Measurements from ENCODE around the gene DARS2. TPM values are rescaled to one million over a fixed set of nuclear protein-coding genes. Genes with fewer than 3 reads are reported as not detected.

The DARS2 gene
- total RNA-seq, 1 donor = 15.6 TPM

DNA sequence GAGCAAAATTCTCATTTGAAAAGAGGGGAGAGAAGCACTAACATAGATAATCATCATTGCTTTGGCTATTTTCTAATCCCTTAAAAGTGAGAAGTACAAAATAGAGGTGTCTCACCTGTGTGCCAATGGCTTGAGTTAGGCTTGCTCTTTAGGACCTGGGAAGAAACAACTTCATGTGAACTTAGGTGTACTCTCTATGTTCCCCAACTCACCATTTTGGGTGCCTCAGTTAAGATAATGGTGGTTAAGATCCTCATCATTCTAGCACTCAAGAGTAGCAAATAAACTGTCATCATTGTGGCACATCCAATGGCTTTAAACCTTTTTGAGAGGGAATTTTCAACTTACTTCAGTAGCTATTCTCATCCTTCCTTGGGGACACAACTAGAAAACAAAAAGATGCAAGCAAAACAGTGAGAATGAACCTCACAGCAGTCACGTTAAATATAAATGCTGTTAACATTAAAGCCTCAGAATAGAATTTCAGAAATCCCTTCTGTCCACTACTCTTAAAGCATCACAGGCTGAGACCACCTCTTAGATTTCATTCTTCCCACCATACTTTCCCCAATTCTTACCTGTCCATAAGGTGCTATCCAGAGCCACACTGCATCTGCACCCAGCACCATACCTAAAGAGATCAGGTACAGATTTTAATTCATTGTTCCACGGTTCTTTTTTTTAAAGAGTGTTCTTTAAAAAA is 42.1 kb downstream of the DARS2 start:
- DNase-seq (ENCODE audit: insufficient read length, low spot score, missing footprints) = no peak
- Histone ChIP-seq H3K36me3 (ENCODE audit: insufficient read depth, low read length) (peaks cover 63% of the 10 kb centered on the region), H3K27ac (ENCODE audit: low read depth, low read length) (peak overlapping the region; percentile 85)

DNA sequence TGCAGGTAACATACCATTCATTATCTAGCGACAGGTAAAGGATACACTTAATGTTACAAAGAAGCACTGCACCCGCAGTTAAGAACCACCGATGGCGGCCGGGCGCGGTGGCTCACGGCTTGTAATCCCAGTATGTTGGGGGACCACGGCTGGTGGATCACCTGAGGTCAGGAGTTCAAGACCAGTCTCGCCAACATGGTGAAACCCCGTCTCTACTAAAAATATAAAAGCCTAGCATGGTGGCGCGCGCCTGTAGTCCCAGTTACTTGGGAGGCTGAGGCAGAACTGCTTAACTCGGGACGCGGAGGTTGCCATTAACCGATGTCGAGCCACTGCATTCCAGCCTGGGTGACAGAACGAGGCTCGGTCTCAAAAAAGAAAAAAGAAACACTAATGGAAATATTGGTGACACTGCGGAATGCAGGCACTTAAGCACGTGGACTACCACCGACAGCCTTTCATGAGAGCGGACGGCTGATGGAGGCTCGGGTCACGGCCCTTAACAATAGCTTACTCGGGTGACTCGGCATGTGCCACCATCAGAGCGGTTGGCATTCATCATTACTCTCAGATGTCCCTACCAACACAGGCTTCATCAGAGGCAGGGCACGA is 42.8 kb downstream of the DARS2 start:
- Histone ChIP-seq H3K79me2 (ENCODE audit: insufficient read depth, low read length) (peaks cover 35% of the 10 kb centered on the region), H3K4me3 (ENCODE audit: insufficient read depth, low read length) (peak overlapping the region; percentile 96), H3K4me2 (ENCODE audit: insufficient read depth, low read length) (peak overlapping the region; percentile 93), H3K9me3 (ENCODE audit: low read depth, low read length) (no peaks in the 10 kb centered on the region), H4K20me1 (ENCODE audit: insufficient read depth, low read length) (peaks cover 51% of the 10 kb centered on the region), H3K4me1 (ENCODE audit: insufficient read depth, low read length) (peaks cover 20% of the 10 kb centered on the region), H3K27ac (ENCODE audit: low read depth, low read length) (peak overlapping the region; percentile 85), H2AFZ (ENCODE audit: low read length) (no peak overlapping the region), H3K27me3 (ENCODE audit: insufficient read depth, low read length) (no peaks in the 10 kb centered on the region), H3K36me3 (ENCODE audit: insufficient read depth, low read length) (peaks cover 63% of the 10 kb centered on the region)
- DNase-seq (ENCODE audit: insufficient read length, low spot score, missing footprints) = no peak
- TF ChIP-seq, protein P1, sequence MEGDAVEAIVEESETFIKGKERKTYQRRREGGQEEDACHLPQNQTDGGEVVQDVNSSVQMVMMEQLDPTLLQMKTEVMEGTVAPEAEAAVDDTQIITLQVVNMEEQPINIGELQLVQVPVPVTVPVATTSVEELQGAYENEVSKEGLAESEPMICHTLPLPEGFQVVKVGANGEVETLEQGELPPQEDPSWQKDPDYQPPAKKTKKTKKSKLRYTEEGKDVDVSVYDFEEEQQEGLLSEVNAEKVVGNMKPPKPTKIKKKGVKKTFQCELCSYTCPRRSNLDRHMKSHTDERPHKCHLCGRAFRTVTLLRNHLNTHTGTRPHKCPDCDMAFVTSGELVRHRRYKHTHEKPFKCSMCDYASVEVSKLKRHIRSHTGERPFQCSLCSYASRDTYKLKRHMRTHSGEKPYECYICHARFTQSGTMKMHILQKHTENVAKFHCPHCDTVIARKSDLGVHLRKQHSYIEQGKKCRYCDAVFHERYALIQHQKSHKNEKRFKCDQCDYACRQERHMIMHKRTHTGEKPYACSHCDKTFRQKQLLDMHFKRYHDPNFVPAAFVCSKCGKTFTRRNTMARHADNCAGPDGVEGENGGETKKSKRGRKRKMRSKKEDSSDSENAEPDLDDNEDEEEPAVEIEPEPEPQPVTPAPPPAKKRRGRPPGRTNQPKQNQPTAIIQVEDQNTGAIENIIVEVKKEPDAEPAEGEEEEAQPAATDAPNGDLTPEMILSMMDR (IDR thresholded peaks at IDR 0.05; ENCODE audit: extremely low read depth, low read depth, low read length) = no peak

More for the DNA sequence above, 42.1 kb downstream of the DARS2 start:
- TF ChIP-seq, protein P1 (IDR thresholded peaks at IDR 0.05; ENCODE audit: extremely low read depth, low read depth, low read length) = no peak
- Histone ChIP-seq H3K4me3 (ENCODE audit: insufficient read depth, low read length) (peak overlapping the region; percentile 96), H3K4me2 (ENCODE audit: insufficient read depth, low read length) (peak overlapping the region; percentile 93), H3K79me2 (ENCODE audit: insufficient read depth, low read length) (peaks cover 35% of the 10 kb centered on the region), H4K20me1 (ENCODE audit: insufficient read depth, low read length) (peaks cover 51% of the 10 kb centered on the region), H3K27me3 (ENCODE audit: insufficient read depth, low read length) (no peaks in the 10 kb centered on the region), H3K4me1 (ENCODE audit: insufficient read depth, low read length) (peaks cover 20% of the 10 kb centered on the region), H2AFZ (ENCODE audit: low read length) (no peak overlapping the region), H3K9me3 (ENCODE audit: low read depth, low read length) (no peaks in the 10 kb centered on the region)

DNA sequence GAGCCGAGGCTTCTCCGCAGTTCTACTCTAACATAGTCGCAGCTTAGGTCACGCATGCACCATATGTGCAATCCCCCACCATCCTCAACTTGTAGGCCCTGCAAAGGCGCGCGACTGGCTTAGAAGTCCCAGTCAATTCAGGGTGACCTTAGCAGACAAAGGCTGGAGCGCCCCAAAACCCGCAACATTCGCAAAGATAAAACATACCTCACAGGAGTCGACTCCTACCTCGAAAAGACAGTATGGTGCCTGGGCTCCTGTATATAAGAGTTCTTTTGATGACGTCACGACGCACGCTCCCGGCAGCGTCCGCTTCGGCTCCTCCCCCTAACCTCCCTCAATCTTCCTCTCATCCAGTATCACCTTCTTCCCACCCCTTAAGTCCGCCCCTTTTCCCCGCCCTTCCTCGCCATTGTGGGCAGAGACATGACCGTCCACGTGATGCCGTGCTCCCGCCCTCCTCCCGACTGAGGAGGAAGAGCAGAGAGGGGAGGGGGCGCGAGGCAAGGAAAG is 43.3 kb downstream of the DARS2 start, which contains the start of gene GAS5:
Gene GAS5 (minus strand): TSS at position 237 of the 513 bp plus-strand sequence.
- DNase-seq (ENCODE audit: insufficient read length, low spot score, missing footprints) = peak; percentile 95
- Histone ChIP-seq H3K4me3 (ENCODE audit: insufficient read depth, low read length) (peak within 1 kb of the TSS; percentile 96), H3K4me2 (ENCODE audit: insufficient read depth, low read length) (peak within 1 kb of the TSS; percentile 93), H4K20me1 (ENCODE audit: insufficient read depth, low read length) (peaks cover 48% of the 10 kb centered on the region), H3K27ac (ENCODE audit: low read depth, low read length) (peak within 1 kb of the TSS; percentile 85), H3K79me2 (ENCODE audit: insufficient read depth, low read length) (peaks cover 37% of the 10 kb centered on the region), H3K27me3 (ENCODE audit: insufficient read depth, low read length) (no peaks in the 10 kb centered on the region), H3K9me3 (ENCODE audit: low read depth, low read length) (no peaks in the 10 kb centered on the region), H3K4me1 (ENCODE audit: insufficient read depth, low read length) (peaks cover 20% of the 10 kb centered on the region), H3K36me3 (ENCODE audit: insufficient read depth, low read length) (peaks cover 59% of the 10 kb centered on the region), H2AFZ (ENCODE audit: low read length) (peak within 1 kb of the TSS; percentile 61)
- TF ChIP-seq, protein P1 (IDR thresholded peaks at IDR 0.05; ENCODE audit: extremely low read depth, low read depth, low read length) = no peak

Data from osteoblast (primary cell).